ENCODE measurements around the gene GPR50. TPM values are rescaled to one million over a fixed set of nuclear protein-coding genes. Genes with fewer than 3 reads are reported as not detected.

Gene GPR50
- total and polyA plus RNA-seq, 2 experiments from 2014 or later, result 0.39 TPM; not detected in 1

GRCh38 chrX:151228935-151229334 lies 52.6 kb downstream of the GPR50 start:
- WGBS (ENCODE audit: low lambda C conversion rate, missing lambda C conversion rate), result 90% methylated on average over 4 of the region's 4 CpGs
- Histone ChIP-seq H3K9me2 (replicated peaks; ENCODE audit: insufficient read depth) (no peaks in the 10 kb centered on the region), H3K4me2 (no peak overlapping the region), H2AFZ (no peak overlapping the region), H4K20me1 (ENCODE audit: insufficient read depth, poor library complexity, severe bottlenecking) (no peaks in the 10 kb centered on the region), H3K4me1 (ENCODE audit: insufficient read depth) (no peaks in the 10 kb centered on the region), H3K27me3 (peaks cover 3% of the 10 kb centered on the region), H3K79me2 (no peaks in the 10 kb centered on the region), H3K9me3 (ENCODE audit: low read depth) (no peaks in the 10 kb centered on the region), H3K27ac (no peak overlapping the region), H3K4me3 (no peak overlapping the region), H3K36me3 (replicated peaks; ENCODE audit: insufficient read depth, low read depth) (no peaks in the 10 kb centered on the region)
- no peak for DNase-seq (ENCODE audit: low spot score)
- TF ChIP-seq CTCF (IDR thresholded peaks at IDR 0.05; ENCODE audit: poor library complexity), result no peak
- TF ChIP-seq EZH2 (IDR thresholded peaks at IDR 0.05; ENCODE audit: borderline replicate concordance), result no peak
- no peak for TF ChIP-seq EZH2phosphoT487 (IDR thresholded peaks at IDR 0.05; ENCODE audit: low read depth, severe bottlenecking, unreplicated experiment)

Small RNA genes within 50 kb of the gene (microRNA-seq; reads per million reads assigned to microRNA genes)
- gene MIR4330, result not detected

Small RNA genes within 50 kb of the gene (small RNA-seq; reads per million reads assigned to genes)
- gene MIR4330, result not detected

Other genes with a start within 250 kb of the GPR50 start
- 22.2 TPM in 2 replicates for gene HMGB3, start 193.2 kb upstream of the GPR50 start, total RNA-seq
- 53.1 and 55.1 TPM in 2 replicates for gene HMGB3, start 193.2 kb upstream of the GPR50 start, polyA plus RNA-seq
- gene VMA21, start 220.6 kb downstream of the GPR50 start, total RNA-seq, result 43.0 and 46.8 TPM in 2 replicates
- gene VMA21, start 220.6 kb downstream of the GPR50 start, polyA plus RNA-seq, result 12.6 and 17.1 TPM in 2 replicates

All from hepatocyte (in vitro differentiated cells).